ENCODE results near the gene MAP3K5.

Gene MAP3K5

DNA sequence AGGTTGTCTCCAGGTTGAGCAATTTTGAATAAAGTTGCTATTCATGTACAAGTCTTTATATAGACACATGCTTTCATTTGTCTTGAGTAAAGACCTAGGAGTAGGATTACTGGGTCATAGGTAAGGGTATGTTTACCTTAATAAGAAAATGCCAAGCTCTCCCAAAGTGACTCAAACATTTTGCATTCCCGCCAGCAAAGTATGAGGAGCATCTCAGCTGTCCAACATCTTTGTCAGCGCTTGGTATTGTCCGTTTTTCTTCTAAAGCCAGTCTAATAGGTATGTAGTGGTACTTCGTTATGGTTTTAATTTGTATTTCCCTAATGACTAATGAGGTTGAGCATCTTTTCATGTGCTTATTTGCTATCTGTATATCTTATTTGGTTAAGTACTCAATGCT lies 67.2 kb downstream of the MAP3K5 start:
- no peaks in the 10 kb centered on the region for H3K4me1 ChIP-seq (ENCODE audit: control insufficient read depth in 1 of 2, insufficient read depth in 2 of 2, low read length in 2 of 2)
- H3K4me3 ChIP-seq (ENCODE audit: low read depth, low read length), result no peak overlapping the region
- no peak overlapping the region for H4K12ac ChIP-seq (ENCODE audit: low read depth, low read length)
- no peak overlapping the region for H4K8ac ChIP-seq (ENCODE audit: low read depth, low read length)
- no peak overlapping the region for H3K23ac ChIP-seq (ENCODE audit: low read length)
- H3K27ac ChIP-seq (ENCODE audit: low read depth, low read length), result no peak overlapping the region
- H4K91ac ChIP-seq (ENCODE audit: low read depth, low read length), result no peak overlapping the region
- H3K9me3 ChIP-seq (ENCODE audit: insufficient read depth, low read depth, low read length), result no peaks in the 10 kb centered on the region
- no peak overlapping the region for H2BK5ac ChIP-seq (ENCODE audit: low read depth, low read length, poor library complexity)
- H3K27me3 ChIP-seq (ENCODE audit: insufficient read depth, low read length), result no peaks in the 10 kb centered on the region
- H2AFZ ChIP-seq (ENCODE audit: insufficient read depth, low read length, poor library complexity), result no peak overlapping the region
- no peak overlapping the region for H3K9ac ChIP-seq (ENCODE audit: low read length)
- H3K79me1 ChIP-seq (ENCODE audit: low read length), result no peaks in the 10 kb centered on the region
- DNase-seq, result peak; percentile 51 to 83
- H3K79me2 ChIP-seq (ENCODE audit: control insufficient read depth, insufficient read depth, low read length, poor library complexity), result no peaks in the 10 kb centered on the region
- H3K18ac ChIP-seq (ENCODE audit: low read length), result no peak overlapping the region
- no CpG with 5 or more reads among the region's 4 CpGs for WGBS (ENCODE audit: extremely low coverage, insufficient coverage, insufficient read length)
- no peak overlapping the region for H2BK120ac ChIP-seq (ENCODE audit: insufficient read depth, low read length, poor library complexity)
- no peaks in the 10 kb centered on the region for H3K36me3 ChIP-seq (ENCODE audit: control insufficient read depth in 1 of 2, insufficient read depth in 2 of 2, low read length in 2 of 2)
- no peak overlapping the region for H2AK5ac ChIP-seq (ENCODE audit: low read length)
- no peak overlapping the region for H3K4me2 ChIP-seq (ENCODE audit: low read length)
- no peak overlapping the region for H3K14ac ChIP-seq (ENCODE audit: low read length)
- no peak overlapping the region for H2BK12ac ChIP-seq (ENCODE audit: low read length)
- H3K4ac ChIP-seq (ENCODE audit: low read depth, low read length), result no peak overlapping the region

DNA sequence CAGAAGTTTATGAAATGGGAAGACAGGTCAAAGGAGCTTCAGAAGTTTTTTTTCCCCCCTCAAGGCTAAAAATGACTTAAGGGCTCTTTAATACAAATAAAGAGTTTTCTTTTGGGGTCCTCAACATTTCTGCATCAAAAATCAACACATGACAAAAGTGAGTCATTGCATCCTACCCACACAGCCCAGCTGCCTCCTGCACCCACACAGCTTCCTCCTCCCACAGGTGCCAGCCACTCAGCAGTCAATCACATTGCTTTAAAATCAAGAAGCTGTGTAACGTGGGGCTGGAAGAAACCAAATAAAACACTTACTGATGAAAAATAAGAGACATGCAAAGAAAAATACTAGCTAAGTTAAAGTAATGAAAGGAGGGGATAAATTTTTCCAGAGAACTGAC lies 68.5 kb downstream of the MAP3K5 start:
- H2BK5ac ChIP-seq (ENCODE audit: low read depth, low read length, poor library complexity), result no peak overlapping the region
- H2AFZ ChIP-seq (ENCODE audit: insufficient read depth, low read length, poor library complexity), result no peak overlapping the region
- no peak overlapping the region for H2AK5ac ChIP-seq (ENCODE audit: low read length)
- no peak overlapping the region for H3K4ac ChIP-seq (ENCODE audit: low read depth, low read length)
- no peak overlapping the region for H3K9ac ChIP-seq (ENCODE audit: low read length)
- H3K27ac ChIP-seq (ENCODE audit: low read depth, low read length), result no peak overlapping the region
- DNase-seq, result no peak
- H3K4me2 ChIP-seq (ENCODE audit: low read length), result no peak overlapping the region
- no peak overlapping the region for H2BK120ac ChIP-seq (ENCODE audit: insufficient read depth, low read length, poor library complexity)
- H3K4me1 ChIP-seq (ENCODE audit: control insufficient read depth in 1 of 2, insufficient read depth in 2 of 2, low read length in 2 of 2), result peaks cover 0 to 2% of the 10 kb centered on the region in 2 experiments
- H3K79me1 ChIP-seq (ENCODE audit: low read length), result peaks cover 2% of the 10 kb centered on the region
- no peaks in the 10 kb centered on the region for H3K79me2 ChIP-seq (ENCODE audit: control insufficient read depth, insufficient read depth, low read length, poor library complexity)
- H3K36me3 ChIP-seq (ENCODE audit: control insufficient read depth in 1 of 2, insufficient read depth in 2 of 2, low read length in 2 of 2), result no peaks in the 10 kb centered on the region
- H3K23ac ChIP-seq (ENCODE audit: low read length), result no peak overlapping the region
- no peak overlapping the region for H4K91ac ChIP-seq (ENCODE audit: low read depth, low read length)
- no peaks in the 10 kb centered on the region for H3K27me3 ChIP-seq (ENCODE audit: insufficient read depth, low read length)
- WGBS (ENCODE audit: extremely low coverage, insufficient coverage, insufficient read length), result no CpG with 5 or more reads among the region's 1 CpG
- no peaks in the 10 kb centered on the region for H3K9me3 ChIP-seq (ENCODE audit: insufficient read depth, low read depth, low read length)
- no peak overlapping the region for H3K4me3 ChIP-seq (ENCODE audit: low read depth, low read length)
- H4K8ac ChIP-seq (ENCODE audit: low read depth, low read length), result no peak overlapping the region
- H3K14ac ChIP-seq (ENCODE audit: low read length), result no peak overlapping the region
- no peak overlapping the region for H4K12ac ChIP-seq (ENCODE audit: low read depth, low read length)
- no peak overlapping the region for H3K18ac ChIP-seq (ENCODE audit: low read length)
- no peak overlapping the region for H2BK12ac ChIP-seq (ENCODE audit: low read length)

DNA sequence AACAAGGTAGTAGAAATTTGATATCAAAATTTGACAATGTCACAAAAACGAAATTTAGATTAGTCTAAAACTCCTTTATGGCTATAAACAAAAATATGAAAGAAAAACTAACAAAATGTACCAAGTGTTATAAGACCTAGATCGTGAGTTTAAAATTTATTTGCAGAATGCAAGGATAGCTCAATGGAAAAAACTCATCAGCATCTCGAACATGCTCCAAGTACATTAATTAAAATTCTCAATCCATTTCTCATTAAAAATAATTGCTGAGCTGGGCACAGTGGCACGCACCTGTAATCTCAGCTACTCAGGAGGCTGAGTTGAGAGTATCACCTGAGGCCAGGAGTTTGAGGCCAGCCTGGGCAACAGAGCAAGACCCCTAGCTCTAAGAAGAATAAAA lies 70.8 kb downstream of the MAP3K5 start:
- no peak overlapping the region for H3K23ac ChIP-seq (ENCODE audit: low read length)
- no peak overlapping the region for H3K9ac ChIP-seq (ENCODE audit: low read length)
- no peak overlapping the region for H2AFZ ChIP-seq (ENCODE audit: insufficient read depth, low read length, poor library complexity)
- H3K36me3 ChIP-seq (ENCODE audit: control insufficient read depth in 1 of 2, insufficient read depth in 2 of 2, low read length in 2 of 2), result no peaks in the 10 kb centered on the region
- no peak overlapping the region for H4K91ac ChIP-seq (ENCODE audit: low read depth, low read length)
- H2BK120ac ChIP-seq (ENCODE audit: insufficient read depth, low read length, poor library complexity), result no peak overlapping the region
- H3K79me1 ChIP-seq (ENCODE audit: low read length), result peaks cover 2% of the 10 kb centered on the region
- no peak overlapping the region for H2BK12ac ChIP-seq (ENCODE audit: low read length)
- no CpG with 5 or more reads among the region's 4 CpGs for WGBS (ENCODE audit: extremely low coverage, insufficient coverage, insufficient read length)
- no peak overlapping the region for H2AK5ac ChIP-seq (ENCODE audit: low read length)
- no peak overlapping the region for H3K4me3 ChIP-seq (ENCODE audit: low read depth, low read length)
- H4K12ac ChIP-seq (ENCODE audit: low read depth, low read length), result no peak overlapping the region
- H3K79me2 ChIP-seq (ENCODE audit: control insufficient read depth, insufficient read depth, low read length, poor library complexity), result no peaks in the 10 kb centered on the region
- H2BK5ac ChIP-seq (ENCODE audit: low read depth, low read length, poor library complexity), result no peak overlapping the region
- H3K18ac ChIP-seq (ENCODE audit: low read length), result no peak overlapping the region
- no peak overlapping the region for H3K27ac ChIP-seq (ENCODE audit: low read depth, low read length)
- no peak overlapping the region for H3K14ac ChIP-seq (ENCODE audit: low read length)
- no peak overlapping the region for H3K4ac ChIP-seq (ENCODE audit: low read depth, low read length)
- H3K4me1 ChIP-seq (ENCODE audit: control insufficient read depth in 1 of 2, insufficient read depth in 2 of 2, low read length in 2 of 2), result peaks cover 0 to 2% of the 10 kb centered on the region in 2 experiments
- no peak overlapping the region for H4K8ac ChIP-seq (ENCODE audit: low read depth, low read length)
- no peaks in the 10 kb centered on the region for H3K9me3 ChIP-seq (ENCODE audit: insufficient read depth, low read depth, low read length)
- no peak for DNase-seq
- no peaks in the 10 kb centered on the region for H3K27me3 ChIP-seq (ENCODE audit: insufficient read depth, low read length)
- no peak overlapping the region for H3K4me2 ChIP-seq (ENCODE audit: low read length)

DNA sequence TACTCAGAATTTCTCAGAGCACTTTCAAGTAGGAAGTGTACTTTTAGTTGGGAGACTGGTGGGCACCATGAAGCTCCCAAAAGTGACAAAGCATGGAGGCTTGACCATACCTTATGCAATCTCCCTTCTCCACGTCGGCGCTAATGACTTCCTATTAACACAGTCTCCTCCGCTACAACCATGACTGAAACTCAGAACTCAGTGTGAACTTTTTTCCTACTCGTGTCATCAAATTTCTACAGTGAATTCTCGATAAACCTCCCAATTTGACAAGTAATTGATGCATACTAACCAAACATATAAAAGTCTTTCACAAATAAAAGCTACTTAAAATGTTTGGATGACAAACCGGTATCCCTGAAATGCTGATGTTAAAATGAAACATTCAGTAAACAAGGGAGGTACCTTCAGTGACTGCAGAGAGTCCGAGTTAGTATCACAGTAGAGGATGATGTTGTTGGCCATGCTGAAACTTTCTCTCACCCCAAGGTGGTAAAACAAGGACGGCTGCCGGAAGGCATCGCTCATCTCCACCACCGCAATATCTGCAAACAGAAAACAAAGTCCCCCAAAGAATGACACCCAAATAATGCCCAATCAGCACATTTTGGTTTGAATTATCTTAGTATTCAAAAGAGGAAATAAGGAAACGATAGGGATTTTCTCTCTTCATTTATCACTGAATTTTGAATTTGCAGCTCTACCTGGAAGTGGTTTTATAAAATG lies 72.1 kb downstream of the MAP3K5 start:
- Histone ChIP-seq H2AK5ac (ENCODE audit: low read length) (no peak overlapping the region), H3K79me2 (ENCODE audit: control insufficient read depth, insufficient read depth, low read length, poor library complexity) (no peaks in the 10 kb centered on the region), H3K4me2 (ENCODE audit: low read length) (no peak overlapping the region), H3K4me1 (ENCODE audit: control insufficient read depth in 1 of 2, insufficient read depth in 2 of 2, low read length in 2 of 2) (peaks cover 0 to 2% of the 10 kb centered on the region in 2 experiments), H3K36me3 (ENCODE audit: control insufficient read depth in 1 of 2, insufficient read depth in 2 of 2, low read length in 2 of 2) (no peaks in the 10 kb centered on the region), H3K4ac (ENCODE audit: low read depth, low read length) (no peak overlapping the region), H3K27me3 (ENCODE audit: insufficient read depth, low read length) (no peaks in the 10 kb centered on the region), H4K8ac (ENCODE audit: low read depth, low read length) (no peak overlapping the region), H3K4me3 (ENCODE audit: low read depth, low read length) (no peak overlapping the region), H2BK12ac (ENCODE audit: low read length) (no peak overlapping the region), H3K79me1 (ENCODE audit: low read length) (peaks cover 2% of the 10 kb centered on the region), H3K23ac (ENCODE audit: low read length) (no peak overlapping the region), H2AFZ (ENCODE audit: insufficient read depth, low read length, poor library complexity) (no peak overlapping the region), H4K12ac (ENCODE audit: low read depth, low read length) (no peak overlapping the region), H3K9me3 (ENCODE audit: insufficient read depth, low read depth, low read length) (no peaks in the 10 kb centered on the region), H3K27ac (ENCODE audit: low read depth, low read length) (no peak overlapping the region), H3K18ac (ENCODE audit: low read length) (no peak overlapping the region), H3K14ac (ENCODE audit: low read length) (no peak overlapping the region), H3K9ac (ENCODE audit: low read length) (no peak overlapping the region), H4K91ac (ENCODE audit: low read depth, low read length) (no peak overlapping the region), H2BK120ac (ENCODE audit: insufficient read depth, low read length, poor library complexity) (no peak overlapping the region), H2BK5ac (ENCODE audit: low read depth, low read length, poor library complexity) (no peak overlapping the region)
- WGBS (ENCODE audit: extremely low coverage, insufficient coverage, insufficient read length), result no CpG with 5 or more reads among the region's 13 CpGs
- DNase-seq, result peak in 1 of 2 donors; percentile 19

Measured in trophoblast cell (in vitro differentiated cells and primary cell).